DOHH2 (cell line): ENCODE measurements around the gene PHF20.

Experiments
- H3F3A ChIP-seq: fragments of 200-600 bp; sonication (generic), shearing (Covaris generic); 2 replicates; pipeline ENCODE4 v1.6.0; 2016; ENCODE audit warnings: antibody characterized with exemption, mild to moderate bottlenecking; ENCODE audit not compliant: control insufficient read depth, insufficient read depth
- H3K27ac ChIP-seq: fragments of 200-600 bp; sonication (generic); 2 replicates; pipeline ENCODE4 v1.5.1; 2014; ENCODE audit warnings: low read depth, mild to moderate bottlenecking, low read length, moderate library complexity
- H3K27me3 ChIP-seq: fragments of 200-600 bp; sonication (generic); 2 replicates; pipeline ENCODE4 v1.6.1; 2014; ENCODE audit warnings: mild to moderate bottlenecking, low read length, mixed read lengths; ENCODE audit not compliant: control insufficient read depth
- H3K36me3 ChIP-seq: fragments of 200-600 bp; sonication (generic); 2 replicates; pipeline ENCODE4 v1.6.1; 2014; ENCODE audit warnings: mild to moderate bottlenecking, low read length, moderate library complexity, mixed read lengths; ENCODE audit not compliant: control insufficient read depth
- H3K4me1 ChIP-seq: fragments of 200-600 bp; sonication (generic); 2 replicates; pipeline ENCODE4 v1.6.1; 2014; ENCODE audit warnings: mild to moderate bottlenecking, low read length, mixed read lengths; ENCODE audit not compliant: control insufficient read depth
- H3K4me2 ChIP-seq: fragments of 200-600 bp; sonication (generic); 2 replicates; pipeline ENCODE4 v1.6.0; 2014; ENCODE audit warnings: mild to moderate bottlenecking, low read length, moderate library complexity
- H3K4me3 ChIP-seq: fragments of 200-600 bp; sonication (generic); 2 replicates; pipeline ENCODE4 v1.5.1; 2014; ENCODE audit warnings: mild to moderate bottlenecking, low read length, mixed read lengths
- H3K79me2 ChIP-seq: fragments of 200-600 bp; sonication (generic); 2 replicates; pipeline ENCODE4 v1.6.1; 2014; ENCODE audit warnings: mild to moderate bottlenecking, low read length, mixed read lengths; ENCODE audit not compliant: control insufficient read depth
- H3K9me2 ChIP-seq: fragments of 200-600 bp; sonication (generic); replicated peaks from 2 replicates; pipeline ENCODE4 v1.6.1; 2014; ENCODE audit warnings: mild to moderate bottlenecking, low read length, mixed read lengths; ENCODE audit not compliant: control insufficient read depth
- H3K9me3 ChIP-seq: fragments of 200-600 bp; sonication (generic); 2 replicates; pipeline ENCODE4 v1.6.1; 2014; ENCODE audit warnings: antibody characterized with exemption, low read length, mixed read lengths; ENCODE audit not compliant: control insufficient read depth, insufficient read depth
- H4K20me1 ChIP-seq: fragments of 200-600 bp; sonication (generic); 2 replicates; pipeline ENCODE4 v1.6.0; 2014; ENCODE audit warnings: low read depth, mild to moderate bottlenecking, antibody characterized with exemption, low read length, moderate library complexity; ENCODE audit not compliant: control insufficient read depth, insufficient read depth
- CTCF ChIP-seq: fragments of 200-600 bp; sonication (generic); IDR thresholded peaks from one replicate; pipeline ENCODE4 v1.5.1; 2014; ENCODE audit warnings: antibody characterized with exemption, mild to moderate bottlenecking, low read depth, low read length; ENCODE audit not compliant: poor library complexity, severe bottlenecking
- EZH2phosphoT487 ChIP-seq: fragments of 200-600 bp; sonication (generic); IDR thresholded peaks from 2 replicates; pipeline ENCODE4 v1.6.1; 2017; ENCODE audit warnings: borderline replicate concordance, mild to moderate bottlenecking, antibody characterized with exemption, low read length, moderate library complexity, mixed read lengths

The PHF20 gene

GRCh38 chr20:35735826-35736470 lies 35.9 kb upstream of the PHF20 start:
- H3K9me3 ChIP-seq, result no peaks in the 10 kb centered on the region
- peak overlapping the region; percentile 22 for H3K4me2 ChIP-seq
- H3K27me3 ChIP-seq, result no peaks in the 10 kb centered on the region
- H3K27ac ChIP-seq, result no peak overlapping the region
- TF ChIP-seq EZH2phosphoT487, result no peak
- no peak for TF ChIP-seq CTCF
- H3F3A ChIP-seq, result peaks cover 36% of the 10 kb centered on the region
- H4K20me1 ChIP-seq, result peaks cover 57% of the 10 kb centered on the region
- peaks cover 100% of the 10 kb centered on the region for H3K79me2 ChIP-seq
- H3K4me3 ChIP-seq, result no peak overlapping the region
- peaks cover 50% of the 10 kb centered on the region for H3K4me1 ChIP-seq
- peaks cover 100% of the 10 kb centered on the region for H3K36me3 ChIP-seq
- H3K9me2 ChIP-seq, result no peaks in the 10 kb centered on the region

GRCh38 chr20:35737865-35738333 lies 33.9 kb upstream of the PHF20 start:
- peak overlapping the region; percentile 24; the same call in 1 of the 2 replicates for H3K4me2 ChIP-seq
- H4K20me1 ChIP-seq, result peaks cover 45% of the 10 kb centered on the region
- no peak overlapping the region for H3K27ac ChIP-seq
- no peaks in the 10 kb centered on the region for H3K9me3 ChIP-seq
- peaks cover 95% of the 10 kb centered on the region for H3K36me3 ChIP-seq
- H3K9me2 ChIP-seq, result no peaks in the 10 kb centered on the region
- H3K4me1 ChIP-seq, result peaks cover 51% of the 10 kb centered on the region
- TF ChIP-seq EZH2phosphoT487, result no peak
- no peak for TF ChIP-seq CTCF
- no peak overlapping the region for H3K4me3 ChIP-seq
- no peaks in the 10 kb centered on the region for H3K27me3 ChIP-seq
- H3K79me2 ChIP-seq, result peaks cover 96% of the 10 kb centered on the region
- peaks cover 30% of the 10 kb centered on the region for H3F3A ChIP-seq

GRCh38 chr20:35738410-35739179 lies 33.2 kb upstream of the PHF20 start:
- Histone ChIP-seq H3K4me2 (peak overlapping the region; percentile 24; the same call in 1 of the 2 replicates), H3F3A (peaks cover 35% of the 10 kb centered on the region), H3K36me3 (peaks cover 89% of the 10 kb centered on the region), H3K4me1 (peaks cover 57% of the 10 kb centered on the region), H4K20me1 (peaks cover 41% of the 10 kb centered on the region), H3K79me2 (peaks cover 96% of the 10 kb centered on the region), H3K27me3 (no peaks in the 10 kb centered on the region), H3K9me3 (no peaks in the 10 kb centered on the region), H3K27ac (no peak overlapping the region), H3K4me3 (peak overlapping the region; percentile 12; the same call in 1 of the 2 replicates), H3K9me2 (no peaks in the 10 kb centered on the region)
- TF ChIP-seq EZH2phosphoT487 (no peak), CTCF (no peak)
